ENCODE data around the gene KPNA3. TPM values are rescaled to one million over a fixed set of nuclear protein-coding genes. Genes with fewer than 3 reads are reported as not detected.

The KPNA3 gene, protein sequence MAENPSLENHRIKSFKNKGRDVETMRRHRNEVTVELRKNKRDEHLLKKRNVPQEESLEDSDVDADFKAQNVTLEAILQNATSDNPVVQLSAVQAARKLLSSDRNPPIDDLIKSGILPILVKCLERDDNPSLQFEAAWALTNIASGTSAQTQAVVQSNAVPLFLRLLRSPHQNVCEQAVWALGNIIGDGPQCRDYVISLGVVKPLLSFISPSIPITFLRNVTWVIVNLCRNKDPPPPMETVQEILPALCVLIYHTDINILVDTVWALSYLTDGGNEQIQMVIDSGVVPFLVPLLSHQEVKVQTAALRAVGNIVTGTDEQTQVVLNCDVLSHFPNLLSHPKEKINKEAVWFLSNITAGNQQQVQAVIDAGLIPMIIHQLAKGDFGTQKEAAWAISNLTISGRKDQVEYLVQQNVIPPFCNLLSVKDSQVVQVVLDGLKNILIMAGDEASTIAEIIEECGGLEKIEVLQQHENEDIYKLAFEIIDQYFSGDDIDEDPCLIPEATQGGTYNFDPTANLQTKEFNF
- 56.2 and 60.4 TPM in 2 replicates for total RNA-seq
- 15.9 and 19.6 TPM in 2 replicates for polyA plus RNA-seq
- polyA plus RNA-seq (2011; cell fraction: cytosol; rRNA removed) = 27.5 and 27.7 TPM in 2 replicates
- 25.0 and 29.1 TPM in 2 replicates for polyA plus RNA-seq (2011; cell fraction: nucleus; rRNA removed)
- polyA plus RNA-seq (2012) = 45.4 and 66.0 TPM in 2 replicates
- polyA minus RNA-seq = 39.9 and 46.6 TPM in 2 replicates
- 16.3 TPM for polyA minus RNA-seq (2011; cell fraction: cytosol; rRNA and poly(A)+ RNA removed)
- 19.8 and 30.6 TPM in 2 replicates for polyA minus RNA-seq (2011; cell fraction: nucleus; rRNA and poly(A)+ RNA removed)
- percentile 91 among the genes with signal in this experiment for Bru-seq, nascent RNA
- percentile 93 among the genes with signal in this experiment for BruChase-seq, experiment 1, labeled RNA remaining after a 6-hour chase
- percentile 89 among the genes with signal in this experiment for BruChase-seq, experiment 2, labeled RNA remaining after a 2-hour chase
- long read RNA-seq, full-length matches to known transcripts = 65 of 91 reads
- long read RNA-seq, partial matches to known transcripts = 10 of 91 reads
- long read RNA-seq, other reads (novel, unspliced or antisense) = 16 of 91 reads

DNA sequence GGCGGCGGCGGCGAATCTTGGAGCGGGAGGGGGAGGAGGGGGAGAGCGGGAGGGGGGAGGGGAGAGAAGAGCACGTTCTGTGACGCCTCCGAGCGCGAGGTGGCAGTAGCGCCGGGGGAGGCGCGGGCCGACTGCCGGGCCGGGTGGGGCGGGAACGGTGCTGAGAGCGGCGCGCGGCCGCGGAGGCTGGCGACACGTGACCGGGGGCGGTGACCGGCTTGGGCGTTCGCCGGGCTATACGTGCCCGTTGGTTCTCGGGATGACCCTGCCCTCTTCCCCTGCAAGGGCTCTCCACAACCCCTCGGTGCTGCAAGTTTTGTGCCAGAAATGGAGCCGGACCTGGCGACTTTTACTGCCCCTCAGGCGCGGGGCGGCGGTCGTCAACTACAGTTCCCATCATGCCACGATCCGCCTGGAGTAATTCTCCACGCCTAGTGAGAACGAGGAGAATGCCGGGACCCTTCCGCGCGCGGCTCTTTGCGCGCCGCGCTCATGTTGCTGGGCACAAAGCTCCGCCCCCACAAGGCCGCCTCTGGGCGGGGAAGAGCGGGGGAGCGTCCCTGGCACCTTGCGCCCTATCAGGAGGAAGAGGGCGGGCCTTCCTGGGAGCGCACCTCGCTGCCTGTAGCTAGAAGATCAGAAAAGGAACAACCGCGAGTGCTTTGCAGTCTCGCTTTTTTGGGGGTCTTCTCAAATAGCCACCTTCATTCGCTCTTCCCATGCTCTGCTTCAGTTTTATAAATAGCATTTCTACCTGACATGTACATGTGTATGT is at the start of gene KPNA3:
Gene KPNA3, minus strand, starts transcription at position 133 of the 775 bp plus-strand sequence. CDS start 176 bp downstream, outside the sequence.
- peak within 1 kb of the TSS; percentile 89 to 96 (median 90) for H3K4me3 ChIP-seq (replicated peaks in 1 of 3; ENCODE audit: insufficient read depth in 1 of 3, low read depth in 1 of 3, low read length in 3 of 3)
- H3K27me3 ChIP-seq (ENCODE audit: control insufficient read depth in 2 of 2, insufficient read depth in 2 of 2, low read length in 2 of 2) = peaks cover 0 to 3% of the 10 kb centered on the region in 2 experiments
- peak; percentile 95 for DNase-seq (ENCODE audit: low read depth, low spot score)
- peaks cover 24% of the 10 kb centered on the region for H3K4me1 ChIP-seq (ENCODE audit: control insufficient read depth, extremely low read depth, insufficient read depth, low read length)
- intact Hi-C loops (cut with micrococcal nuclease) (loop anchor here (1.0 to 5.0 kb wide), 7 partner anchors 55 to 350 kb away; partner anchors contain the start of genes CAB39L, EBPL, SETDB2 and SPRYD7), dilution Hi-C loops (cut with MboI; ENCODE audit: extremely low pct_ligation_motif_present, low sequenced_read_pairs) (no loop called here)
- H3K9me1 ChIP-seq (replicated peaks; ENCODE audit: control insufficient read depth, extremely low read depth, insufficient read depth, low read length) = no peaks in the 10 kb centered on the region
- FAIRE-seq = peak; percentile 93
- peak within 1 kb of the TSS; percentile 91 for H3K27ac ChIP-seq (ENCODE audit: insufficient read depth, low read depth, low read length)
- no peaks in the 10 kb centered on the region for H3K36me3 ChIP-seq (ENCODE audit: control insufficient read depth in 2 of 2, extremely low read depth in 1 of 2, insufficient read depth in 2 of 2, low read length in 2 of 2)
- H3K9me3 ChIP-seq (replicated peaks; ENCODE audit: control insufficient read depth, insufficient read depth, low read length) = no peaks in the 10 kb centered on the region
- peak within 1 kb of the TSS; percentile 91 for H3K4me2 ChIP-seq (ENCODE audit: insufficient read depth, low read length)
- peak within 1 kb of the TSS; percentile 95 for H3K9ac ChIP-seq (replicated peaks; ENCODE audit: extremely low read depth, insufficient read depth, low read length)
- peak within 1 kb of the TSS; percentile 89 for H2AFZ ChIP-seq (ENCODE audit: low read depth, low read length)
- H4K20me1 ChIP-seq (replicated peaks; ENCODE audit: control insufficient read depth, extremely low read depth, insufficient read depth, low read length) = peaks cover 3% of the 10 kb centered on the region
- BruUV-seq (replicated peaks) = TSS peak; percentile 47
- peaks cover 43% of the 10 kb centered on the region for H3K79me2 ChIP-seq (ENCODE audit: control insufficient read depth, insufficient read depth, low read length)
- TF ChIP-seq FOS (IDR thresholded peaks at IDR 0.05; ENCODE audit: borderline replicate concordance, insufficient read depth, low read length) (no peak), POLR2AphosphoS5 (IDR thresholded peaks at IDR 0.05; ENCODE audit: insufficient read depth, low read depth, low read length) (peak; percentile 40), GATA2 (IDR thresholded peaks at IDR 0.05; ENCODE audit: insufficient read depth, insufficient read length, low read depth, low read length) (no peak), POLR2A (IDR thresholded peaks at IDR 0.05; ENCODE audit: low read depth, low read length) (peak; percentile 68), MYC (IDR thresholded peaks at IDR 0.05; ENCODE audit: low read depth, low read length) (no peak)
- TF ChIP-seq, protein P1, sequence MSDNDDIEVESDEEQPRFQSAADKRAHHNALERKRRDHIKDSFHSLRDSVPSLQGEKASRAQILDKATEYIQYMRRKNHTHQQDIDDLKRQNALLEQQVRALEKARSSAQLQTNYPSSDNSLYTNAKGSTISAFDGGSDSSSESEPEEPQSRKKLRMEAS (IDR thresholded peaks at IDR 0.05; ENCODE audit: insufficient read depth, insufficient read length) = peak; percentile 76
- POLR2A ChIA-PET = interaction anchor here (0.5 to 0.9 kb wide), 6 partner anchors 27 to 1507 kb away, joined by 3 to 5 read pairs (median 3); no protein-coding TSS in a partner anchor
- CTCF ChIA-PET = interaction anchor here (0.6 to 1.6 kb wide), 10 partner anchors 11 to 350 kb away, joined by 3 to 6 read pairs (median 3); partner anchors contain the start of genes CAB39L, EBPL and SPRYD7
